Stimulated activated CD4-positive, alpha-beta T cell treated with anti-CD3 and anti-CD28 coated beads, TNF-alpha, amount 100 ng/mL, for 4 hours (primary cell): ENCODE measurements around the gene CADPS.

Experiments used
- DNase-seq, 3 experiments: peaks; one replicate each; pipeline ENCODE4 v3.0.0-alpha.2; 2020; ENCODE audit warnings: low read depth in 3 of 3

Gene CADPS

DNA sequence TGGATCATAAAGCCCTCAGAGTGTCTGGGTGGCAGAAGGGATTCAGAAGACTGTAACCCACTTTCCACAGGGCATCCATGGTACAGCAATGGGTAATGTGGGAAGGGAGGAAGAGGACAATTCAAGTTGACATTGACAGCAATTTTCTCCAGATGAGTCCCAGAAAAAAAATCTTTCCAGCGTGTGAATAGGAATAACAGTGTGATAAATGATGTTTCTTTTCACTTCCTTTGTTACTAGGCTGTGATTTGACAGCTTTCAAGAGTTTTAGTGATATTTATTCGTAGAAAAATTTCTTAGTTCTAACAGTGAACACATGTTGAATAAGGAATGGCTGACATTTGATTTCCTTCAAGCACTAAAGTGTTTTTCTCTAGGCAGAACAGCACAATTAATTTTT is 186.4 kb downstream of the CADPS start:
- no peak for DNase-seq

DNA sequence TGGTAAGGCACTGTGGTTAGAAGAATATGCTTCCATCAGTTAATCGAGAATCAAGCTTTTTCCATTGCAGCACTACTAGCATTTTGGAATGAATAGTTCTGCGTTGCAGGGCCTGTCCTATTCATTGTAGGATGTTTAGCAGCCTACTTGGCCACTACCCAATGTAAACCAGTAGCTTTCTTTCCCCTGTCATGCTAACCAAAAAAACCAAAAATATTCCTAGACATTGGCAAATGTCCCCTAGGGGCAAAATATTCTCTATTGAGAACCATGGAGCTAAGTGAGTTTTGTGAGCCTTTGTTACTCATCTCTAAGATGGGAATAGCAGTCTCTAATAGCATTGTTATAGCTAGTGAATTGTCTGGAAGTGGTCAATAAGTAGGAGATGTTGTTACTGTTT is 187.2 kb downstream of the CADPS start:
- DNase-seq = no peak

DNA sequence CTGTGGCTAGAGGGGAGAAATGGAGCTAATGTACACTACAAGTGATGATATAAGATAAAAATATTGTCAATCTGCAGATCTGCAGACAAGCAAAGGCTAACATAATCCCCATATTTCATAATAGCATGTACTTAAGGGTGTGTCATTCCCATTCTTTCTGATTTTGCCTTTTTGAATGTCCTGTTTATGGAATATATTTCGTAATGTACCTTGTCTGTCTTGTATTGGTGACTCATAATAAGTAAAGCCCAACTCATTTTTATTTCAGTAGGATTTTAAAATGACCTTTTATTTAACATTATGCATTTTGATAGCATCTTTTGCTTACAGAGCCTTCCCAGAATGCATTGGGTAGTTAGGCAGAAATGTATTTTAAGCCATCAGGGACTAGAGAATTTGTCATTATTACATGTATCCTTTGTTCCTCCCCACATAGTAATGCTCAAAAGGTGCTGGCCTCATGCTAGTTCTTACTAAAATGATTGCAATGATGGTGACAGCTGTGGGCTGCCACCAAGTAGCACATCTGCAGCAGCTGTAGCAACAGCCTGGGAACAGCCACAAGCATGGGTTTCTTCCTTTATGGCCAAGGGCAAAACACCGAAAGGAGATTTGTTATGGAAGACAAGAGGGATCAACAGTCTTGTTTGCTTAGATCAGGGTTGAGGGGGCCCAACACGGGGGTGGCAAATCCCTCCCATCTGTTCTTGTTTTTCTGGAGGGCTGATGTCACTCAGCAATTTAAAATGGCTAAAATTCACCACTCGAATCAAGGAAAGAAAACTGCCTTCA is 188.5 kb downstream of the CADPS start:
- no peak for DNase-seq

DNA sequence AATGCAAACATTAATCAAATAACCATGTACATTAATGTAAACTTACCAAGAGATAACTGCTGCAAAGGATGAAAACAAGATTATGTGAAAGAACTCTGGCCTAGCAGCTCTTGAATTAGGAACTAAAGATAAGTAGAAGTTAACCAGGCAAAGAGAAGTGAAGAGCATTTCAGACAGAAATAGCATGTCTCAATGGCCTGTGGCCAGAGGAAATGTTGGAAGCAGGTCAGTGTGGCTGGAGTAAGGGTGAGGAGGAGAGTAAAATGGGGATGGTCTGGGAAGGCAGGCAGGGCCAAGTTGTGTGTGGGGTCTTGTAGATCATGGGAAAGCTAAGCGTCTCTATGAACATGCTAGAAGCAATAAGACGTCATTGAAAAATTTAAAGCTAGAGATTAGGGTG is 192.4 kb downstream of the CADPS start:
- no peak for DNase-seq

DNA sequence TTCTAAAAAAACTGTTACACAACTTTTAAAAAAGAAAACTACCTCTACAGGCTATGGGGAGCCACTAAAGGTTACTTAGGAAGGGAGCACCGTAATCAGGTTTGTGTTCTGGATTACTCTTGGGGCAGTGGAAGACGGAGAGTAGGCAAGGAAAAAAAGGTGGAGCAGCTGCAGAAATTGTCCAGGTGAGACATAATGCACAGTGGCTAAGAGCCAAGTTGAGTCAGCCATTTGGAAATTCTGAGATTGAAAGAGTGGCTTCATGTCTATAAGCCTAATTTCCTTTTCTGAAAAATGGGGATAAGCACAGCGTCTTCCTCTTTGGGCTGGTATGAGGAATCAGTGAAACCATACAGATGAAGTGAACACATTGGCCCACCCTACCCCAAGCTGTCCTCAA is 195.2 kb downstream of the CADPS start:
- no peak for DNase-seq

DNA sequence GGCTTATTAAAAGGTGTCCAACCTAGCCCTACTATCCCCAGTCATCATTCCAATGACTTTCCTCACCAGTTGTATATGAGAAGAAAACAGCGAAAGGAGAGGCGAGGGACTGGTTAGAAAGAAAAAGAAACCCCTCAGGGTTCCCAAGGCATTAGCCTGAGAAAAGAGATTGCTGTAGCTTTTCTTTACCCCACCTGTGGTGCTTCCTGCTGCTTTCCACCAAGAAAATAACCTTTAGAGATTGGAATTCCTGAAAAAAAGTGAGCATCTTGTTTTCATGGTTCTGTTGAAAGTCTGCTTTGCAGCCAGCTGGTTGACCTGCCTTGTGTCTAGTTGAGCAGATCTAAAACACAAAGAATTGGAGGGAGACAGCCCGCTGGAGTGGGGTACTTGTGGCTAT is 196.4 kb downstream of the CADPS start:
- DNase-seq = no peak

DNA sequence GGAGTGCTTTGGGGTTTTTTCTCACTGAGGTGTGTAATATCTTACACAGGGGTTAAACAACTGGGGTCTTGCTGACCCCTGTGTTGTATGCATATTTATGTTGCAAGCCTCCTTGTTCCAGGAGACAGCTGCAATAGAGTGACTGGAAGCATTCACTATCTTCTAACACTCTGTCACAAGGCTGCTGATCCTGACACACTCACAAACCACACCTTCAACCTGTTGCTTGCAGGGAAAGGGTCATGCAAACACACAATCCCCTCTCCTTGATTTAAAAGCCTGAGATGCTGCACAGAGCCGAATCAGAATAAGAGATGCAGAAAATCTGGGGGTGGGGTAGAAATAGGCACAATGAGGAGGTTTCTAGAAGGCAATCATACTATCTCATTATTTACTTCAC is 197.3 kb downstream of the CADPS start:
- DNase-seq = no peak

DNA sequence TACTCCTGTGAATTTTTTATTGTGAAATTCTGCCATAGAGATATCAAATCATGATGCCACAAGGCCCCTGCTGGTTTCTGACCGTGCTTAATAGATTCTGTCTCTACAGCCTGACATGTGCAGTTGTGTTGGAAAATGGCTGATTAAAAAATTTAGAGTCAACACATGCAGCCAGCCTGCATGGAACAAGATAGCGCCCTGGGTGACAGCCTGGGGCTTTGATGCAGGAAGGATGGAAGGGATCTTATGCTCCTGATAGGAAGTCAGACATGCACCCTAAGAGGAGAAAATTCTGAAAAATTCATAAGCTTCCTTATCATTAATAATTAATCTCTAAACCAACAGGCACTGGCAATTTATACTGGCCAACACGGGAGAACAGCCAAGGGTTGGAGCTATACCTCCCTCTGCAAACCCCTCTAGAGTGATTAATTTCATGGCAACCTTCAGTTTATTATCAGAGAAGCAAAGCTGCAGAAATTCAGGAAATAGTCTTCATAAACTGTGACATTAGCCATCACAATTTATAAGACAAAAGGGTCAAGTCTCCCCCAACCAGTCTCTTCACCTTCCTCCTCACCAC is 198.4 kb downstream of the CADPS start:
- no peak for DNase-seq

DNA sequence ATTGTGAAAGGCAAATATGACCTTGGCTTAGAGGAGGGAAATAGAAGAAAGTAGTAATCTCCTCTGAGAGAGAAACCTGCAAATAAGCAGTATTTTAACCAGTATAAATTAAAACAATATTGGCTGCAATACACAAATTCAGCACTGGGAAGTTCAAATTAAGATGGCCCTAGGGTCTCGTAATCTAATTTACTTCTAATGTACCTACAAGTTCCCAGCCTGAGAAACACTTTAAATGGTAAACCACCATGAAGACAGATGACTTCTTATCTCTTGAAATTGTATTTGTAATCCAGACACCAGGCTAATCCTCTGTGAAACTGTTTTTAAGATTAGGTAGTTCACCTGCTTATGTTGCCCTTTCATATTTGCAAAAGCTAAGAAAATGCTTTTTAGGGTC is 199.7 kb downstream of the CADPS start:
- no peak for DNase-seq

DNA sequence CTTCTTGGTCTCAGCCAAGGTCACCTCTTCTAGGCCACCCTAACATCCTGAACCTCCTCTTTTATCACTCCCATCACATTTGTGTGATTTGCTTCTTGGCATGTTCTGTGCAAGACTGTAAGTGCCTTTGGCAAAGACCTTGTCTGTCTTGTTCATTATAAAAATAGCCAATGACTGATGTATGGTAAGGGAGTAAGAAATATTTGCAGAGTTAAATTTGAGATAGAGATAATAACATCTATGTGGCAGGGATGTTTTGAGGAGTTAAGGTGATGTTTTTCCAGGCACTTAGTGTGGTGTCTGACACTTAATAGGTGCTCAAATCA is 202.3 kb downstream of the CADPS start:
- no peak for DNase-seq

DNA sequence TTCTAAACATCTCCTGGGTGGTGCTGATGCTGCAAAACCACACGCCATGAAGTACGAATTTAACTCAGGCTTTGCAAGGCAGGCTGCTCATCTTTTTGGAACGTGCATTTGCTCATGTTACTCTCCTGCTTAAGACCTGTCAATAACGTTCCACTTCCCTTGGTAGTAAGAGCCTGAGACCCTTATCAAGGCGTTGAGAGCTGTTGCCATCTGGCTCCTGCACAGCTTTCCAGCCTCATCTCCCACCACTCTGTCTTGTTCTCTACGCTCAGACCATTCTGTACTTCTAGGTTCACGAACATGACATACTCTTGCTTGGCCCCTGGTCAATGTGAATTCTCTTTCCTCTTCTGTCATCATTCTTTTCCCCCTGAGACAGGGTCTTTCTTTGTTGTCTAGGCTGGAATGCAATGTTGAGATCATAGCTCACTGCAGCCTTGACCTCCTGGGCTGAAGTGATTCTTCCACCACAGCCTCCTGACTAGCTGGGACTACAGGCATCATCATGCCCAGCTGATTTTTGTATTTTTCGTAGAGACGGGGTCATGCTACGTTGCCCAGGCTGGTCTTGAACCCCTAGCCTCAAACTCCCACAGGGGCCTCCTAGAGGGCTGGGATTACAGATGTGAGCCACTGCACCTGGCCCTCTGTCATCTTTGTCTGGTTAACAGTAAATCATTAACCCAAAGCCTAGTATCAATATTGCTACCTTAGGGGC is 202.8 kb downstream of the CADPS start:
- no peak for DNase-seq

DNA sequence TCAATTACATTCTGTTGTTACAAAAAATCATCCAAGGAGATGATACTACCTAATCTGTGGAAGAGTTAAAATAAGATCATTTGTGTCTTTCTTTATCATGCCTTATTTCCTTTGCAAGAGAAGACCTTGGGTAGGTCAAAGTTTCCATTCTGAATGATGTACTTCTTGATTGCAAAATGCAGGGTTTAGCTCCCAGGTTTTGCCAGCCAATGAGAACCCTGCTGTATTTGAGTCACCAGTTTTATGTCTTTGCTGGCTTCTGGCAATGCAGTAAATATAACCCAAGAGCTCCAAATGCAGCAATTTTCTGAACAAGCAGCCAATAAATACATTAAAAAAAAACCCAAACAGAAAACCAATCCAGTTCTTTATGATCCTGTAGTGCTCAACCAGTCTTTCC is 204.9 kb downstream of the CADPS start:
- DNase-seq = no peak

DNA sequence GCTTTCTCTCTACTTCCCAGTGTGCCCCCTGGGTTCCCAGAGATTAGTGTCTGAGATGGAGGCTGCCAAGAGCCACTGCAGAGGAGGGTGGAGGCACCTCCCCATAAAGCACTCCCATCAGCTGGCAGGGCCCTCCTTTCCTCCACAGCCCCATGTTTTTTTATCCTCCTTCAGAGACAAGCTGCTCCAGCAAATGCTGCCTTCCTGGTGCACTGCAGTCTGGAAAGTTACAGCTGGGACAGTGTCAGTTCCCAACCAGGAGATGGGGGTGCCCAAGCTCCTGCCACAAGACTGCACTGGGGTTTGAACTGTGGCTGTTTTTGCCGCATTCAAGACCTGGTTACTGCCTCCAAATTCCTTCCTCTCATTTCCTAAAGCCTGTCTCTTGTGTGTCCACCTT is 206.1 kb downstream of the CADPS start:
- DNase-seq = no peak

DNA sequence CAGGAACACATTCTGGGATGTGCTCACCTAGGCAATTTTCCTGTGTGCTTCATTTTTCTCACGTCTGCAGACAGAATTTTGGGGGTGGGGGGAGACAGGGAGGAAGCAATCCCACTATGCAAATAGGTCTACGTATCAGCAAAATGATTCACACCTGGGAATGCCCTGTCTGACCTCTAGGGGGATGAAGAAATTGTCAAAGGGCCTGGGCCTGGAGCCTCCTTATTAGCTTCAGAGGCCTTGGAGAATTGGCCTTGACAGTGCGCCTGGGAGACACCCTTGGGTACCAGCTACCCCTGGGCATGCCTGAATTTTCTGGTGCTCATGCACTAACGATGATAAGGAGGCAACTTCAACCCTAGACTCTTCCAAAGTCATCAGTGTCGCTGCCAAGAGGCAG is 207.5 kb downstream of the CADPS start:
- DNase-seq = no peak

DNA sequence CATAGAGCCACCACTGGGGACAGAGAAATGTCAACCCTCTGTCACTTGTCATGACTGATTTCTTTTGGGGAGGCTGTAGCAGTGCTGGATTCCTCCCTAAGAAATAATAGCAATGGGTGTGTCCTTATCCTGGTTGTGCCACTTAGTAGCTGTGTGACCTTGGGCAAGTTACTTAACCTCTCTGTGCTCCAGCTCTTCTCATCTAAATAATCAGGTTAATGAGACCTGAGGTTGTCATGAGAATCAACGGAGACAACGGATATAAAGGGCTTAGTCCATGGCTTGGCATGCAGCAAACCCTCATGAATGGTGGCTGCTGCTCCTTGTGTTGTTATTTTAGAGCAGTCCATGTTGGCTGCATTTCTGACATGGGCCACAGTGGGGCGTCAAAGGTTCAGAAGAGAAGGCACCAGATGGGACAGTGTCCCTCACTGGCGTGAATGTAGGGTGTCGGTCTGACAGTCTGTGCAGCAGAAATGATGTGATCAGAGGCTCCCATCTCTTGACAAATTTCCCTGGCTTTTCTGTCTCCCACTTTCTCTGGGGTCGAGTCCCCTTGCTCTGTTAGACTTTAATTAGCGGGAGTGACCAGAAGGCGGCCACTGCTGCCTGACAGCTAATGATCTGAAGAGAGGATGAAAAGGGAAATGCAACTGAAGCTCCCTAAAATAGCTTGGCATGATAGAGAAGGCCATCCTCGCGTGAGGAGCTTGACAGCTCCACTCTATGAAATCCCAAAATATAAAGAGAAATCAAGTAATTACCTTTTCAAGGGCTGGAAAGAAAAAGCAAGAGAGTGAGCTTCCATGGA is 209.4 kb downstream of the CADPS start:
- DNase-seq = no peak

DNA sequence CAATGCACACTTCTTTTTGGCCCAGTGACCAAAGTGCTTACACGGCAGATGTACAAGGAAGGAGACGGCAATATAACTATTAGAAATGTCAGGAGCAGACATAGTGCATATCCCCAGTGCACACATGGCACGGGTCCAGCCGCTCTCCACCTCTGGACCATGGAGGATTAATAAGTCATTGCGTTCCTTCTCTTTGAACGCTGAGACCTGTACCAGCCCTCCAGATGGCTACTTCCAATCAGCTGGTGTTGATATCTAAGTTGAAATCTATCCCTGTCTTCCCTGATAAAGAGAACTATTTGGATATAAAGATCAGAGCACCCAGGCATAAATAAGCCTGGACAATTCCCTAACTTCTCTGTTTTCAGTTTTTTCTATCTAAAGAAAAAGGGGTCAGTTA is 212.5 kb downstream of the CADPS start:
- no peak for DNase-seq

DNA sequence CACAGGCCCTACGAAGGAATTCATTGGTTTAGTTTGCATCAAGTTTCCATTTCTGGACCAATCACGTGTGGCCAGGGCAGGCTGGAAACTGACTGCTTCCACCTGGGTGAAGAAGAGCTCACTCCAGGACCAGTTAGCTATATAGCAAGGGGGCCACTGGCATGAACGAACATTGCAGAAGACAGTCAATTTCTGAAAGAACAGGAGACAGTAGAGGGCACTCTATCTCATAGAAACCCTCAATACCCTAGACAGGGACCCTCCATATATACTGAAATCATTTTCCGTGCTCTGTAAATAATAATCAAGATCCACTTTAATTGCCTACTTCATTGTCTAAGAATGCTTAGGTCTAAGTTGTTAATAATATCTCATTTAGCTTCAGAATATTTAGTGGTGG is 215.6 kb downstream of the CADPS start:
- DNase-seq = no peak

DNA sequence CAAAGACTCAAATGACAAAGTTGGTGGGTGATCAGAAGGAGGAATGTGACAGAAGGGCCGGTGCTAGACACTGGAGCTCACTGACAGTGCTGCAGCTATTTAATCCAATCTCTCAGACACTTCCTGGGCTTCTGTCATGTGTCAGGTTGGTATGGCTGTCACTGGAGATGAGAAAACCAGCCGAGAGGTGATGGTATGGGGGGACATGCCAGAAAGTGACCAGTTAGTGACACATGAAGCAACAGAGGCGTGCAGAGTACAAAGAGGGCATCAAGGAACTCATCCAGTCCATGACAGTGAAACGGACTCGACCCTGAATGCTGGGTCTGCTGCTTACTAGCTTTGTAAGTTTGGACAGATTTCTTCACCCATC is 219.5 kb downstream of the CADPS start:
- no peak for DNase-seq

DNA sequence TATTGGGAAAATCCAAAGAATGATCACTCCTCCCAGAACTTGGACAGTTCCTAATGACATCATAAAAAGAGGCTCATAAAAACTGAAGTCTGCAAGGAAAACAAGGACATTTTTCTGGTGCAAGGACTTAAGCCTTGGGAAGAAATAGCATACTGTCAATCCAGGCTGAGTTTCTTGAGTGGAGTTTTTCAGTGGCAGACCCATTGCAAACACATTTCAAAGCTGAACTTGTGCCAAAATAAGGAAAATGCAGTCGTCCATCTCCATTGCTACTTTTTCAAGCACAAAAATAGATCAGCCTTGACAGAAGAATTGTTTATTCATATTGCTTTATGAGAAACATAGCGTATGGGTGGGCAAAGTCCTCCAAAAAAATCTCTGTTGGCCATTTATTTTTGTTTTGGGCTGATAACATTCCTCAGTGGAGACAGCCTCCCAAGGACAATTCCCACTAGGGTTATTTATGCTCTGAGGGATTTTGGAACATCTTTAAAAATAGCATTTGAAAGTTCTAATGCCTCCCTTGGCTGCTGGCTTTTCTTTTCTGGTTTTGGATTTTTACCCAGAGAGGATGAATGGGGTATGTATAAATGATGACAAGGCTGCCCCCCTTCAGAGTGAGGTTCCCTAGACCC is 220.0 kb downstream of the CADPS start:
- no peak for DNase-seq

DNA sequence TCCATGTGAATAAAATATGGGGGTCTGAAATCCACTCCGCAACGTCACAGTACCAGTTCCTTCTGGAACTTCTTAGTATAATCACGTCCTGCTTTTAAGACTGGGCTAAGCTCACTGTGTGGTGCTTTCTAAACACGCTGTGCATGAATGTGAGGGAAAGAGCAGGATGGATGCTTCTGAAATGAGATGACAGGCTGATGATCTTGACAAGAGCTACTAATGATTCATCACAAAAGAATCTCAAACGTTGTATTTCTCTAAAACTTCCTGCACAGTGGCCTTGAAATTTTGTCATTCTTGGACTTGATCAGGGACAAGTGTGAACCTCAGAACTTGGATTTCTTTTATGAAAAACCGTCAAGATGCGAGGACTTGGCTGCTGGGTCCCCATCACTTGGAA is 221.4 kb downstream of the CADPS start:
- DNase-seq = no peak

DNA sequence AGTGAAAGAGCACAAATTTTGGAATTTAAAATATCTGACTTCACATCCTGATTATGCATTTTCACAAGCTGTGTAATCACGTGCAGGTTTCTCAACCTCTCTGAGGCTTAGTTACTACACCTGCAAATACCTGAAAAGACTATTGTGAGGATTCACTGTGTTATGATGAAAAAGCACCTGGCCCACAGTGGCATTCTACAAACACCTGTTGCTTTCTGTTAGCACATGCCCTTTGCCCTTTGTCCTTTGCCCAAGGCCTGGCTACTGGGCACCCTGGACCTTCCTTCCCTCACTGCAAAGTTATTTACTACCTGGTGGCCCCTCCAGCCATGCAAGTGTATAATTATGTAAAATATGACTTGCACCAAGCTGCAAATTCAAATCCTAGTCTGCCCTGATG is 227.5 kb downstream of the CADPS start:
- no peak for DNase-seq

DNA sequence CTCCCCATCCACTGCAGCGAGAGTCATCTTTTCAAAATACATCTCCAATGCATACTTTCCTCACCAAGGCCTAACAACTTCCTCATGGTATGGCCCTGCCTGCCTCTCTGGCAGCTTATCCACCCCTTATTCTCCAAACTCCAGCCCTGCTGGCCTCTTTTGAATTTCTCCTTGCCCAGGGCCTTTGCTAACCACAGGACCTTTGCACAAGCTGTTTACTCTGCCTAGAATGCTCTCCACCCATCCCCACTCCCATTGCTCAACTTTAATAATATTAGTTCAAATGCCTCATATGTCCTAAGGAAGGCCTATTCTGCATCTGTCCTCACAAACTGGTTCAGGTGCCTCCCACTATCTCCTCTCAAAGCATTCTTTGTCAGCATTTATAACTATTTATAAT is 230.7 kb downstream of the CADPS start:
- no peak for DNase-seq
